ENCODE measurements around the gene OR52E2.
A peak's percentile ranks its signal among the peaks of the same experiment; 100 is the strongest.

Gene OR52E2

GRCh38 chr11:5046754-5047330, 12.6 kb downstream of the OR52E2 start:
- no peak for TF ChIP-seq CTCF (IDR thresholded peaks at IDR 0.05; ENCODE audit: low read depth, low read length)
- DNase-seq (ENCODE audit: low read depth in 2 of 2), result no peak
- no peak overlapping the region for H3K4me3 ChIP-seq (replicated peaks in 1 of 2; ENCODE audit: low read depth in 2 of 2, low read length in 2 of 2)

- DNase-seq (ENCODE audit: low read depth in 2 of 2), result no peak
- TF ChIP-seq CTCF (IDR thresholded peaks at IDR 0.05; ENCODE audit: low read depth, low read length), result no peak
- H3K4me3 ChIP-seq (replicated peaks in 1 of 2; ENCODE audit: low read depth in 2 of 2, low read length in 2 of 2), result no peak within 1 kb of the TSS
Observed at GRCh38 chr11:5046226-5046625, 13.2 kb downstream of the OR52E2 start, which contains the start of gene OR52J3. TSS of gene OR52J3 (plus strand) at chr11:5046526. CDS start at chr11:5046526, 0 bp downstream.

GRCh38 chr11:5043380-5043779, 16.0 kb downstream of the OR52E2 start:
- peak in 1 of 2 donors; percentile 63 for DNase-seq (ENCODE audit: low read depth in 2 of 2)
- TF ChIP-seq CTCF (IDR thresholded peaks at IDR 0.05; ENCODE audit: low read depth, low read length), result no peak
- no peak overlapping the region for H3K4me3 ChIP-seq (replicated peaks in 1 of 2; ENCODE audit: low read depth in 2 of 2, low read length in 2 of 2)

- DNase-seq (ENCODE audit: low read depth in 2 of 2), result peak in 1 of 2 donors; percentile 35
- no peak overlapping the region for H3K4me3 ChIP-seq (replicated peaks in 1 of 2; ENCODE audit: low read depth in 2 of 2, low read length in 2 of 2)
- TF ChIP-seq CTCF (IDR thresholded peaks at IDR 0.05; ENCODE audit: low read depth, low read length), result no peak
Observed at GRCh38 chr11:5042091-5042490, 17.3 kb downstream of the OR52E2 start.

- DNase-seq (ENCODE audit: low read depth in 2 of 2), result no peak
- TF ChIP-seq CTCF (IDR thresholded peaks at IDR 0.05; ENCODE audit: low read depth, low read length), result no peak
Observed at GRCh38 chr11:5040876-5041275, 18.6 kb downstream of the OR52E2 start.

GRCh38 chr11:5038341-5038740, 21.1 kb downstream of the OR52E2 start:
- H3K4me3 ChIP-seq (replicated peaks in 1 of 2; ENCODE audit: low read depth in 2 of 2, low read length in 2 of 2), result no peak overlapping the region
- TF ChIP-seq CTCF (IDR thresholded peaks at IDR 0.05; ENCODE audit: low read depth, low read length), result no peak
- peak in 1 of 2 donors; percentile 1 for DNase-seq (ENCODE audit: low read depth in 2 of 2)

More at GRCh38 chr11:5040876-5041275, 18.6 kb downstream of the OR52E2 start:
- no peak overlapping the region for H3K4me3 ChIP-seq (replicated peaks in 1 of 2; ENCODE audit: low read depth in 2 of 2, low read length in 2 of 2)

- no peak for TF ChIP-seq CTCF (IDR thresholded peaks at IDR 0.05; ENCODE audit: low read depth, low read length)
- H3K4me3 ChIP-seq (replicated peaks in 1 of 2; ENCODE audit: low read depth in 2 of 2, low read length in 2 of 2), result no peak overlapping the region
- no peak for DNase-seq (ENCODE audit: low read depth in 2 of 2)
Observed at GRCh38 chr11:5037926-5038325, 21.5 kb downstream of the OR52E2 start.

Measured in cardiac fibroblast (primary cell).